Measurements from ENCODE around the gene MVB12A. TPM values are rescaled to one million over a fixed set of nuclear protein-coding genes. Genes with fewer than 3 reads are reported as not detected.

Gene MVB12A
- total RNA-seq, 1 donor from 2014 or later: 56.6 TPM

- no peaks in the 10 kb centered on the region for H3K36me3 Mint-ChIP-seq (ENCODE audit: insufficient read depth)
Observed at GRCh38 chr19:17401628-17402027, 18.2 kb upstream of the MVB12A start.

DNA sequence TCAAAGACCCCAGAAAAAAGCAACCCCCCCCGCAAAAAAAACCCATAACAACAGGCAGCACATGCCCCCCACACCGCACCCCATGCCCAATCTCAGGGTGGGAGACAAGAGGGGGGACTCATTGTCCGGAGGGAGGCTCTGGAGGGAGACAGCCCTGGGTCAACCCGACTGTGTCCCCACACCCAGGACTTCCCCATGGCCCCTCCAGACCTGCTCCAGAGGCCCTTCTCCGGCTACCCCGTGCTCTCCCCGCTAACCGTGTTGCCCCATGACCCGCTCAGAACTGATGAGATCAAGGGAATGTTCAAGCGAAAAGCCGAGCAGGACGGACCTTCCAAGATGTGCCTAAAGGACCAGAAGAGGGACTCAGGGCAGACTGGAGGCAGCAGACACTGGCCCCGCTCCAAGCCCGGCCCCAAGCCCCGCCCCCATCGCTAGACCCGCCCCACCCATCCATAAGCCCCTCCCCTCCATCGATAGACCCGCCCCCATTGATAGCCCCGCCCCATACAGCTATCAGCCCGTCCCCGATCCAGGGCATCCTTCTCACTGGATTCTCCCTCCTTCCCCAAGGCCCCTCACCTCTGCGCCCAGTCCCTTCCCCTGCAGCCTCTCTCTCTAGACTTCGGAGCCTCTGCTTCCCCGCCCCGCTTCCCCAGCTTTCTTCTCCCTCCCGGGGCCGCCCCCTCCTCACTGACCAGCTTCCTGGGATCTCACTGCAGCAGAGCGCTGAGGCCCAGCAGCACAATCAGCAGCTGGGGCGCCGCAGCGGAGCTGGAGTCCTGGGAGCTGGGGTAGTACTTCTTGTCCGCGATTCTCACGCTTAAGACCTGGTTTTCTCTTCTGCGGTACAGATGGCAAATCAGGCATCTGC is 16.6 kb upstream of the MVB12A start:
- TF ChIP-seq, protein P1, sequence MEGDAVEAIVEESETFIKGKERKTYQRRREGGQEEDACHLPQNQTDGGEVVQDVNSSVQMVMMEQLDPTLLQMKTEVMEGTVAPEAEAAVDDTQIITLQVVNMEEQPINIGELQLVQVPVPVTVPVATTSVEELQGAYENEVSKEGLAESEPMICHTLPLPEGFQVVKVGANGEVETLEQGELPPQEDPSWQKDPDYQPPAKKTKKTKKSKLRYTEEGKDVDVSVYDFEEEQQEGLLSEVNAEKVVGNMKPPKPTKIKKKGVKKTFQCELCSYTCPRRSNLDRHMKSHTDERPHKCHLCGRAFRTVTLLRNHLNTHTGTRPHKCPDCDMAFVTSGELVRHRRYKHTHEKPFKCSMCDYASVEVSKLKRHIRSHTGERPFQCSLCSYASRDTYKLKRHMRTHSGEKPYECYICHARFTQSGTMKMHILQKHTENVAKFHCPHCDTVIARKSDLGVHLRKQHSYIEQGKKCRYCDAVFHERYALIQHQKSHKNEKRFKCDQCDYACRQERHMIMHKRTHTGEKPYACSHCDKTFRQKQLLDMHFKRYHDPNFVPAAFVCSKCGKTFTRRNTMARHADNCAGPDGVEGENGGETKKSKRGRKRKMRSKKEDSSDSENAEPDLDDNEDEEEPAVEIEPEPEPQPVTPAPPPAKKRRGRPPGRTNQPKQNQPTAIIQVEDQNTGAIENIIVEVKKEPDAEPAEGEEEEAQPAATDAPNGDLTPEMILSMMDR (IDR thresholded peaks at IDR 0.05; ENCODE audit: unreplicated experiment): no peak
- no peaks in the 10 kb centered on the region for H3K36me3 Mint-ChIP-seq (ENCODE audit: insufficient read depth)
- H3K4me3 Mint-ChIP-seq (ENCODE audit: low read depth): no peak overlapping the region
- no peak overlapping the region for H3K27ac Mint-ChIP-seq
- no peak for DNase-seq (ENCODE audit: low spot score, unreplicated experiment)
- peaks cover 9% of the 10 kb centered on the region for H3K4me1 Mint-ChIP-seq (ENCODE audit: low read depth)
- no peaks in the 10 kb centered on the region for H3K9me3 Mint-ChIP-seq (ENCODE audit: low read depth)
- H3K27me3 Mint-ChIP-seq: peaks cover 3% of the 10 kb centered on the region

More at GRCh38 chr19:17401628-17402027, 18.2 kb upstream of the MVB12A start:
- H3K9me3 Mint-ChIP-seq (ENCODE audit: low read depth): no peaks in the 10 kb centered on the region
- no peak for DNase-seq (ENCODE audit: low spot score, unreplicated experiment)
- H3K4me3 Mint-ChIP-seq (ENCODE audit: low read depth): no peak overlapping the region
- TF ChIP-seq, protein P1 (IDR thresholded peaks at IDR 0.05; ENCODE audit: unreplicated experiment): no peak
- no peak overlapping the region for H3K27ac Mint-ChIP-seq
- peaks cover 3% of the 10 kb centered on the region for H3K27me3 Mint-ChIP-seq
- H3K4me1 Mint-ChIP-seq (ENCODE audit: low read depth): peaks cover 1% of the 10 kb centered on the region

DNA sequence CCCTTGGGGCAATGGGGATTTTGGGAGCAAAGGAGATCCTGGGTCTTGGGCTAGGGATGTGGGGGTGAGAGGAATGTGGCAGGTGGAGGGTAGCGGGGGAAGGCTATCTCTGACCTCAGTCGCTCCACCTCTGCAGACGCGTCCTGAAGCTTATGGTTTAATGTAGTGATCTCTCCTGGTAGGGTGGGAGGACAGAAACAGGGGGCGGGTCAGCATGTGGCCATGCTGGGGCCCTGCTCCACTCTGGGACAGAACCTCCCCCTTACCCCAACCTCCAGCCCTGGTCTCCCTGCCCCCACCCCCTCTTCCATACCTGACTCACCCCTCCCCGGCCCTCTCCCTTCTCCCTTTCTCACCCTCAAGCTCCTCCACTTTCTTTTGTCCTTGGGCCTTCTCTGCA is 15.8 kb upstream of the MVB12A start:
- no peaks in the 10 kb centered on the region for H3K36me3 Mint-ChIP-seq (ENCODE audit: insufficient read depth)
- no peak overlapping the region for H3K27ac Mint-ChIP-seq
- H3K4me3 Mint-ChIP-seq (ENCODE audit: low read depth): no peak overlapping the region
- peaks cover 3% of the 10 kb centered on the region for H3K27me3 Mint-ChIP-seq
- peaks cover 9% of the 10 kb centered on the region for H3K4me1 Mint-ChIP-seq (ENCODE audit: low read depth)
- DNase-seq (ENCODE audit: low spot score, unreplicated experiment): no peak
- no peaks in the 10 kb centered on the region for H3K9me3 Mint-ChIP-seq (ENCODE audit: low read depth)
- TF ChIP-seq, protein P1 (IDR thresholded peaks at IDR 0.05; ENCODE audit: unreplicated experiment): no peak

DNA sequence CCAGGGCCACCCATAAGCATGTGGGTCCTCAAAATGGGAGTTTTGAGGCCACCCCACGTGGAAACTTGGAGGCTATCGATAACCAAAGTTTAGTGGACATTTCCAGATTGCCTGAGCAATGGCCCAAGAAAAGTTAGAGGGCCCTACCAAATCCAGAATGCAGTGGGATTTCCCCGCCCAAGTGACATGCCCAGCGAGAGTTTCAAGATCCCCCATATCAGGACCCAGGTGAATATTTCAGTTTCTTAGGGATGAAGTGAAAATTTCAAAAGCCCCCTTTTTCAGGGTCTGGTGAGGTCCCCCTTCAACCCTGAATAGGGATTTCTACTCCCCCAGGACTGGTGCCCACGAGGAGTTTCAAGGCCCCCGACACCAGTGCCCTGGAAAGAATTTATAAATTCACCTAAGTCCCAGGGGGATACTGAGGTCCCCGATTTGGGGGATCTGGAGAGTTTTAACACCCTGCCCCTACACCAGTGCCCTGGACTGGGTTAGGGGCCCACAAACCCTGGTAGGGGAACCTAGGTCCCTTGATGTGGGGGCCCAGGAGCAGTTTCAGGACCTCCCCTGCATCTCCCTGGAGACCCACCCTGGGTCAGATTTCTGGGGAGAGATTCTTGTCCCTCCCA is 15.1 kb upstream of the MVB12A start:
- TF ChIP-seq, protein P1 (IDR thresholded peaks at IDR 0.05; ENCODE audit: unreplicated experiment): no peak
- Mint-ChIP-seq H3K4me3 (ENCODE audit: low read depth) (no peak overlapping the region), H3K9me3 (ENCODE audit: low read depth) (no peaks in the 10 kb centered on the region), H3K4me1 (ENCODE audit: low read depth) (peaks cover 9% of the 10 kb centered on the region), H3K36me3 (ENCODE audit: insufficient read depth) (no peaks in the 10 kb centered on the region), H3K27ac (no peak overlapping the region), H3K27me3 (peaks cover 3% of the 10 kb centered on the region)
- DNase-seq (ENCODE audit: low spot score, unreplicated experiment): no peak

- peak within 1 kb of the TSS; percentile 56 for H3K27ac Mint-ChIP-seq
- no peak within 1 kb of the TSS for H3K4me3 Mint-ChIP-seq (ENCODE audit: low read depth)
- peaks cover 9% of the 10 kb centered on the region for H3K4me1 Mint-ChIP-seq (ENCODE audit: low read depth)
Observed at GRCh38 chr19:17405250-17406045, 14.4 kb upstream of the MVB12A start, which contains the start of gene BST2. TSS of gene BST2 (minus strand) at chr19:17405630. CDS start at chr19:17405575, 55 bp downstream.

More at GRCh38 chr19:17405250-17406045, 14.4 kb upstream of the MVB12A start, which contains the start of gene BST2:
- Mint-ChIP-seq H3K9me3 (ENCODE audit: low read depth) (no peaks in the 10 kb centered on the region), H3K27me3 (peaks cover 3% of the 10 kb centered on the region), H3K36me3 (ENCODE audit: insufficient read depth) (no peaks in the 10 kb centered on the region)
- DNase-seq (ENCODE audit: low spot score, unreplicated experiment): no peak
- TF ChIP-seq, protein P1 (IDR thresholded peaks at IDR 0.05; ENCODE audit: unreplicated experiment): no peak
